Measurements from ENCODE around the gene CRY2. TPM values are rescaled to one million over a fixed set of nuclear protein-coding genes. Genes with fewer than 3 reads are reported as not detected.

Gene CRY2
- total RNA-seq, 6 donors from 2014 or later, result 51.1 to 103 (median 63.2) TPM

DNA sequence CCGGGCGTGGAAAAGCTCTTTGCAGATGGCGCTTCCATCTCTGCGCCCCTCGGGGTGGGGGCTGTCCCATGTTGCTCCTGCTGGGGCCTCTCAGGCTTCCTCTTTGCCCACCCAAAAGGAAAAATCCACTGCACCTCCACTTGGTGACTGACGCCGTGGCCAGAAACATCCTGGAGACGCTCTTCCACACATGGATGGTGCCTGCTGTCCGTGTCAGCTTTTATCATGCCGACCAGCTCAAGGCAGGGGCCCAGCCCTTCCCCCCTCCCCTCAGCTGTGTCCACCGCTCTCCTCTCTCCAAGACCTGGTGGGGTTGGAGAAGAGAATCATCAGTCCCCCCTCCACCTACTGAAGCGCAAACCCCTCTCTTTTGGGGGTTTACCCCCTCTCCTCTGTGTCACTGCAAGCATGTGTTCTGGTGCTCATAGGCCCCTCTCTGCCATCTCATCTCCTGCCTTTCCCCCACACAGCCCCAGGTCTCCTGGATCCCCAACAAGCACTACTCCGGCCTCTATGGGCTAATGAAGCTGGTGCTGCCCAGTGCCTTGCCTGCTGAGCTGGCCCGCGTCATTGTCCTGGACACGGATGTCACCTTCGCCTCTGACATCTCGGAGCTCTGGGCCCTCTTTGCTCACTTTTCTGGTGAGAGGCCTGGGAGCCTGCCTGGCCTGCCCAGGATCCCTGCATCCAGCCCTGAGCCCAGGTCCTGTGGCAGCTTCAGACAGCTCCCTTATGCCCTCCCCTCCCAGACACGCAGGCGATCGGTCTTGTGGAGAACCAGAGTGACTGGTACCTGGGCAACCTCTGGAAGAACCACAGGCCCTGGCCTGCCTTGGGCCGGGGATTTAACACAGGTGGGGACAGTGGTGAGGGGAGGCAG, 77.0 kb downstream of the CRY2 start:
- DNase-seq, result peak in 1 of 2 donors; percentile 58
- ATAC-seq (ENCODE audit: low FRiP score in 2 of 2), result no peak
- no peaks in the 10 kb centered on the region for H3K36me3 ChIP-seq
- TF ChIP-seq POLR2A (IDR thresholded peaks at IDR 0.05) (no peak), POLR2AphosphoS5 (IDR thresholded peaks at IDR 0.05) (no peak), EP300 (IDR thresholded peaks at IDR 0.05) (no peak)
- TF ChIP-seq, protein P1, sequence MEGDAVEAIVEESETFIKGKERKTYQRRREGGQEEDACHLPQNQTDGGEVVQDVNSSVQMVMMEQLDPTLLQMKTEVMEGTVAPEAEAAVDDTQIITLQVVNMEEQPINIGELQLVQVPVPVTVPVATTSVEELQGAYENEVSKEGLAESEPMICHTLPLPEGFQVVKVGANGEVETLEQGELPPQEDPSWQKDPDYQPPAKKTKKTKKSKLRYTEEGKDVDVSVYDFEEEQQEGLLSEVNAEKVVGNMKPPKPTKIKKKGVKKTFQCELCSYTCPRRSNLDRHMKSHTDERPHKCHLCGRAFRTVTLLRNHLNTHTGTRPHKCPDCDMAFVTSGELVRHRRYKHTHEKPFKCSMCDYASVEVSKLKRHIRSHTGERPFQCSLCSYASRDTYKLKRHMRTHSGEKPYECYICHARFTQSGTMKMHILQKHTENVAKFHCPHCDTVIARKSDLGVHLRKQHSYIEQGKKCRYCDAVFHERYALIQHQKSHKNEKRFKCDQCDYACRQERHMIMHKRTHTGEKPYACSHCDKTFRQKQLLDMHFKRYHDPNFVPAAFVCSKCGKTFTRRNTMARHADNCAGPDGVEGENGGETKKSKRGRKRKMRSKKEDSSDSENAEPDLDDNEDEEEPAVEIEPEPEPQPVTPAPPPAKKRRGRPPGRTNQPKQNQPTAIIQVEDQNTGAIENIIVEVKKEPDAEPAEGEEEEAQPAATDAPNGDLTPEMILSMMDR (IDR thresholded peaks at IDR 0.05), result no peak
- H3K9me3 ChIP-seq, result no peaks in the 10 kb centered on the region
- WGBS, 2 donors, result 78 to 83% methylated on average over 15 to 22 of the region's 22 CpGs
- H3K4me3 ChIP-seq, result no peak overlapping the region
- H3K27me3 ChIP-seq, result peaks cover 0 to 23% (median 16%) of the 10 kb centered on the region in 4 donors
- peaks cover 14 to 28% (median 22%) of the 10 kb centered on the region in 4 donors for H3K4me1 ChIP-seq
- H3K27ac ChIP-seq, result no peak overlapping the region

DNA sequence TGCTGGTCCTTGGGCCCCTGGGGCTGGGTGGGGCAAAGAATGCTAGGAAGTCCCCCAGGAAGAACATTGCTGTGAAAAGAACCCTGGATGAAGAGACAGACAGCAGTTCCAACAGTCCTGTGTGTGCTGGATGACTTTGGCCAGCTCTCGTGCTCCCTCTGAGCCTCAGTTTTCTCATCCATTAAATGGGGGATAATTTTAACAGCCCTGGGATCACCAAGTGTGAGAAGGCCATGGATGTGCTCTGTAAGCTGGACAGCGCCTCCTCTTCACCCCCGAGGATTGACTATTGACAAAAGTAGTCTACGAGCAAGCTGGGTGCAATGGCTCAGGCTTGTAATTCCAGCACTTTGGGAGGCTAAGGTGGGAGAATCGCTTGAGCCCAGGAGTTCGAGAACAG, 77.7 kb downstream of the CRY2 start:
- no peak for DNase-seq
- no peak for TF ChIP-seq POLR2AphosphoS5 (IDR thresholded peaks at IDR 0.05)
- TF ChIP-seq POLR2A (IDR thresholded peaks at IDR 0.05), result no peak
- TF ChIP-seq, protein P1 (IDR thresholded peaks at IDR 0.05), result no peak
- TF ChIP-seq EP300 (IDR thresholded peaks at IDR 0.05), result no peak
- peaks cover 0 to 23% (median 16%) of the 10 kb centered on the region in 4 donors for H3K27me3 ChIP-seq
- no peak overlapping the region for H3K4me3 ChIP-seq
- peaks cover 14 to 33% (median 24%) of the 10 kb centered on the region in 4 donors for H3K4me1 ChIP-seq
- H3K9me3 ChIP-seq, result no peaks in the 10 kb centered on the region
- no peak overlapping the region for H3K27ac ChIP-seq
- ATAC-seq (ENCODE audit: low FRiP score in 2 of 2), result no peak
- H3K36me3 ChIP-seq, result no peaks in the 10 kb centered on the region
- 79 to 89% methylated on average over 6 of the region's 6 CpGs for WGBS, 2 donors

DNA sequence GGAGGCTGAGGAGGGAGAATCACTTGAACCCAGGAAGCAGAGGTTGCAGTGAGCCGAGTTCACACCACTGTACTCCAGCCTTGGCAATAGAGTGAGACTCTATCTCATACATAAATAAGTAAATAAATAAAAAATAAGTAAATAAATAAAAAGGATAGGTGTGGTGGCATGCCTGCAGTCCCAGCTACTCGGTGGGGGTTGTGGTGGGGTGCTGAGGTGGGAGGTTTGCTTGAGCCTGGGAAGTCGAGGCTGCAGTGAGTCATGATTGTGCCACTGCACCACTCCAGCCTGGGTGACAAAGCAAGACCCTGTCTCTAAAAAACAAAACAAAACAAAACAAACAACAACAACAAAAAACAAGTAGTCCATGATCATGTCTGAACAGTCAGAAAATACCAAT, 78.3 kb downstream of the CRY2 start:
- WGBS, 2 donors, result 79 to 88% methylated on average over 3 of the region's 3 CpGs
- Histone ChIP-seq H3K9me3 (no peaks in the 10 kb centered on the region), H3K27me3 (peaks cover 0 to 23% (median 16%) of the 10 kb centered on the region in 4 donors), H3K36me3 (no peaks in the 10 kb centered on the region), H3K4me3 (no peak overlapping the region), H3K4me1 (peaks cover 14 to 39% (median 28%) of the 10 kb centered on the region in 4 donors), H3K27ac (no peak overlapping the region)
- ATAC-seq (ENCODE audit: low FRiP score in 2 of 2) (no peak), DNase-seq (no peak)
- TF ChIP-seq EP300 (IDR thresholded peaks at IDR 0.05) (no peak), POLR2A (IDR thresholded peaks at IDR 0.05) (no peak), POLR2AphosphoS5 (IDR thresholded peaks at IDR 0.05) (no peak)
- TF ChIP-seq, protein P1 (IDR thresholded peaks at IDR 0.05), result no peak

DNA sequence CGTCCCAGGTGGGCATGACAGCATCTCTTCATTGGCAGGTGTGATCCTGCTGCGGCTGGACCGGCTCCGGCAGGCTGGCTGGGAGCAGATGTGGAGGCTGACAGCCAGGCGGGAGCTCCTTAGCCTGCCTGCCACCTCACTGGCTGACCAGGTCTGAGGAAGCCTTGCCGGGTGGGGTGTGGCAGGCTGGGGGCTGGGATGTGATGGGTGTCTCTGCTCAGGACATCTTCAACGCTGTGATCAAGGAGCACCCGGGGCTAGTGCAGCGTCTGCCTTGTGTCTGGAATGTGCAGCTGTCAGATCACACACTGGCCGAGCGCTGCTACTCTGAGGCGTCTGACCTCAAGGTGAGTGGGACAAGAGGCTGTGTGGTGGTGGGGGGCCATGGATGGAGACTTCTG, 78.7 kb downstream of the CRY2 start:
- H3K27ac ChIP-seq, result no peak overlapping the region
- WGBS, 2 donors, result 62 to 75% methylated on average over 9 to 12 of the region's 12 CpGs
- TF ChIP-seq POLR2AphosphoS5 (IDR thresholded peaks at IDR 0.05), result no peak
- no peak for TF ChIP-seq POLR2A (IDR thresholded peaks at IDR 0.05)
- no peak overlapping the region for H3K4me3 ChIP-seq
- peaks cover 0 to 4% (median 0%) of the 10 kb centered on the region in 4 donors for H3K36me3 ChIP-seq
- DNase-seq (peak in 1 of 2 donors; percentile 66), ATAC-seq (ENCODE audit: low FRiP score in 2 of 2) (no peak)
- H3K27me3 ChIP-seq, result peaks cover 0 to 23% (median 16%) of the 10 kb centered on the region in 4 donors
- H3K9me3 ChIP-seq, result no peaks in the 10 kb centered on the region
- H3K4me1 ChIP-seq, result peaks cover 14 to 40% (median 26%) of the 10 kb centered on the region in 4 donors

DNA sequence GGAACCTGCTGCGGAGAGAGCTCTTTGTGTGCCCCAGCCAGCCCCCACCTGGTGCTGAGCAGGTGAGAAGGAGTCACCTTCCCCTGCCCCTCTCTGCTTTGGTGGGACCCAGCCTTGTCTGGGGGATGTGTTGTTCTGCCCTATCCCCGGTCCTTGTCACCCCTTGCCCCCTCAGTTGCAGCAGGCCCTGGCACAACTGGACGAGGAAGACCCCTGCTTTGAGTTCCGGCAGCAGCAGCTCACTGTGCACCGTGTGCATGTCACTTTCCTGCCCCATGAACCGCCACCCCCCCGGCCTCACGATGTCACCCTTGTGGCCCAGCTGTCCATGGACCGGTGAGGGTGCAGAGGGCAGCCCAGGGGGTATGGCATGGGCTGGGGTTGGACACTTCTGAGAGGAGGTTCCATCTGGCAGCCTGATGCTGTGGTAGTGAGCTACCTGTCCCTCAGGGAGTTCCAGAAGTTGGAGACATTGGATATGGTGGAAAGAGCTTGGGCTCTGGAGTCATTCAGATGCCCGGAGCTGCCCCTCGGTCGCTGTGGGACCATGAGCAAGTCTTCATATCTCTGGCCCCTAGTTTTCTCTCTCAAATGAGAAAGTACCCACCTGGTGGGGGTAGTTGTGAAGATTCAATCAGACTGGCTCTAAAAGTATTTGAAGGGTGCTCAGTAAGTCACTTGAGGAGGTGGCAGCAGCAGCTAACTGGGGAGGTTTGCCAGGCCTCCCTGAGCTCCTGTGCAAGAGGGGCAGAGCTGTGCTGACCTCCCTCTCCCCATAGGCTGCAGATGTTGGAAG, 79.5 kb downstream of the CRY2 start:
- Histone ChIP-seq H3K9me3 (no peaks in the 10 kb centered on the region), H3K4me1 (peaks cover 14 to 33% (median 23%) of the 10 kb centered on the region in 4 donors), H3K36me3 (peaks cover 0 to 11% (median 3%) of the 10 kb centered on the region in 4 donors), H3K27ac (no peak overlapping the region), H3K27me3 (peaks cover 0 to 18% (median 15%) of the 10 kb centered on the region in 4 donors), H3K4me3 (no peak overlapping the region)
- WGBS, 2 donors, result 94 to 100% methylated on average over 2 to 12 of the region's 12 CpGs
- ATAC-seq (ENCODE audit: low FRiP score in 2 of 2) (no peak), DNase-seq (peak in 1 of 2 donors; percentile 60)
- no peak for TF ChIP-seq POLR2A (IDR thresholded peaks at IDR 0.05)
- no peak for TF ChIP-seq EP300 (IDR thresholded peaks at IDR 0.05)
- no peak for TF ChIP-seq POLR2AphosphoS5 (IDR thresholded peaks at IDR 0.05)
- TF ChIP-seq, protein P1 (IDR thresholded peaks at IDR 0.05), result no peak
